Nephron progenitor cell (in vitro differentiated cells): Measurements from ENCODE around the gene FOLR1.

Experiments
- DNase-seq: peaks from one replicate; pipeline ENCODE4 v3.0.0; 2021
- H3K27ac Mint-ChIP-seq: 2 replicates; pipeline ENCODE4 v1.8.0; 2021; ENCODE audit warnings: mild to moderate bottlenecking, moderate library complexity, mixed read lengths
- H3K27me3 Mint-ChIP-seq: 2 replicates; pipeline ENCODE4 v1.8.0; 2021; ENCODE audit warnings: mild to moderate bottlenecking, low read depth, mixed read lengths; ENCODE audit not compliant: poor library complexity
- H3K36me3 Mint-ChIP-seq: 2 replicates; pipeline ENCODE4 v1.8.0; 2021; ENCODE audit warnings: low read depth, mixed read lengths
- H3K4me1 Mint-ChIP-seq: 2 replicates; pipeline ENCODE4 v1.8.0; 2021; ENCODE audit warnings: mixed read lengths
- H3K4me3 Mint-ChIP-seq: 2 replicates; pipeline ENCODE4 v1.8.0; 2021; ENCODE audit warnings: mild to moderate bottlenecking, moderate library complexity, mixed read lengths
- H3K9me3 Mint-ChIP-seq: 2 replicates; pipeline ENCODE4 v1.8.0; 2021; ENCODE audit warnings: mild to moderate bottlenecking, moderate library complexity, mixed read lengths
- CTCF ChIP-seq: fragments of 200-600 bp; sonication (generic); IDR thresholded peaks from 2 replicates; pipeline ENCODE4 v1.5.0; 2021; ENCODE audit warnings: antibody characterized with exemption

Gene FOLR1

GRCh38 chr11:72240461-72241290 lies 48.7 kb downstream of the FOLR1 start:
- H3K27ac Mint-ChIP-seq = no peak overlapping the region
- DNase-seq = peak; percentile 19
- peaks cover 14% of the 10 kb centered on the region for H3K9me3 Mint-ChIP-seq
- peak overlapping the region; percentile 86 for H3K4me3 Mint-ChIP-seq
- H3K36me3 Mint-ChIP-seq = peaks cover 4% of the 10 kb centered on the region
- peaks cover 46% of the 10 kb centered on the region for H3K4me1 Mint-ChIP-seq
- TF ChIP-seq CTCF = no peak
- peaks cover 53% of the 10 kb centered on the region for H3K27me3 Mint-ChIP-seq

GRCh38 chr11:72241291-72241781 lies 49.4 kb downstream of the FOLR1 start:
- peak overlapping the region; percentile 86 for H3K4me3 Mint-ChIP-seq
- H3K27ac Mint-ChIP-seq = no peak overlapping the region
- peaks cover 53% of the 10 kb centered on the region for H3K27me3 Mint-ChIP-seq
- H3K36me3 Mint-ChIP-seq = peaks cover 4% of the 10 kb centered on the region
- peaks cover 14% of the 10 kb centered on the region for H3K9me3 Mint-ChIP-seq
- TF ChIP-seq CTCF = no peak
- DNase-seq = no peak
- peaks cover 46% of the 10 kb centered on the region for H3K4me1 Mint-ChIP-seq

DNA sequence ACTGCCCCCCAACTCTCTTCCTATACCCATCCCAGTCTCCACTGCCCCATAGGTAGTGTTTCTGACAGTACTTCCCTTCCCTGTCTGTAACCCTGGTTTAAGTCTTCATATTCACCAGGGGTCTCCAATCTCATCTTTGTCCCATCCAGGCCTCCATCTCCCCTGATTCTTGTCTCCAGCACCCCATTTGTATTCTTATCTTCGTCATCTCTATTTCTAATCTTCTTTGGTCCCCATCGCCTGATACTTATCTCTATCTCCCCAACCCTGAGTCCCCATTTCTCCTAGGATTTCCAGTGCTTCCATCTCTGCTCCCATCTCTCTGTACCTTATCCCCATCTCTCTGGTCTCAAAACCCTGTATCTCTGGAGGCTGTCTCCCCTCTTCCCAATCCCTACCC lies 50.2 kb downstream of the FOLR1 start:
- Mint-ChIP-seq H3K27me3 (peaks cover 53% of the 10 kb centered on the region), H3K27ac (no peak overlapping the region), H3K4me1 (peaks cover 39% of the 10 kb centered on the region), H3K9me3 (peaks cover 14% of the 10 kb centered on the region), H3K36me3 (no peaks in the 10 kb centered on the region), H3K4me3 (peak overlapping the region; percentile 49)
- DNase-seq = no peak
- TF ChIP-seq CTCF = no peak

GRCh38 chr11:72243173-72244059 lies 51.5 kb downstream of the FOLR1 start:
- Mint-ChIP-seq H3K9me3 (peaks cover 14% of the 10 kb centered on the region), H3K4me3 (peak overlapping the region; percentile 75), H3K4me1 (peaks cover 35% of the 10 kb centered on the region), H3K27me3 (peaks cover 50% of the 10 kb centered on the region), H3K27ac (no peak overlapping the region), H3K36me3 (no peaks in the 10 kb centered on the region)
- DNase-seq = no peak
- no peak for TF ChIP-seq CTCF

- Mint-ChIP-seq H3K27me3 (peaks cover 44% of the 10 kb centered on the region), H3K9me3 (peaks cover 14% of the 10 kb centered on the region), H3K4me1 (peaks cover 30% of the 10 kb centered on the region), H3K27ac (no peak within 1 kb of the TSS), H3K36me3 (no peaks in the 10 kb centered on the region), H3K4me3 (peak within 1 kb of the TSS; percentile 75)
- no peak for TF ChIP-seq CTCF
- peak; percentile 63 for DNase-seq
Observed at GRCh38 chr11:72244060-72244360, 52.1 kb downstream of the FOLR1 start, which contains the start of gene PHOX2A. PHOX2A (minus strand) TSS chr11:72244176; CDS start chr11:72244004, 172 bp downstream.
